GM21737 (cell line): Measurements from ENCODE around the gene MAGEB17.

Source experiments
- ATAC-seq: cut with Tn5 transposase; IDR thresholded peaks from one replicate; pipeline ENCODE4 v1.9.1; 2021; ENCODE audit warnings: mild to moderate bottlenecking, moderate library complexity; ENCODE audit not compliant: unreplicated experiment

Gene MAGEB17

GRCh38 chrX:16205840-16206239 is 38.6 kb downstream of the MAGEB17 start:
- ATAC-seq: no peak

DNA sequence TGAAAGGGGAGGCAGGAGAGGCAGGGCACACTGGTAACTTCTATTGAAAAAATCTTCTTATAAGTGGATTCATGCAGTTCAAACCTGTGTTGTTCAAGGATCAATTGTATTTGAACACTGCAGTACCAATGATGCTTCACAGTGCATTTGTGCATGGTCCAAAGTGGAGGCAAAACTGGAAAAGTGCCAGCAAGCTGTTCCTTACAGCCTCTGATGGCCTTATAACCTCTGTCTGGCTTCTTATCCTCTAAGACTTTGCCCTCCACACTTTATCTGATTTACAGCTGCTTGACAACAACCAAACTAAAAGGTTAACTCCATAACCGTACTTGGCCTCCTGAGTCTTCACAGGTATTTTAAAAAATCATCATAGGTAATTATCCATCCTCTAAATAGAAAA is 40.4 kb downstream of the MAGEB17 start:
- no peak for ATAC-seq

GRCh38 chrX:16208601-16209000 is 41.3 kb downstream of the MAGEB17 start:
- ATAC-seq: no peak

DNA sequence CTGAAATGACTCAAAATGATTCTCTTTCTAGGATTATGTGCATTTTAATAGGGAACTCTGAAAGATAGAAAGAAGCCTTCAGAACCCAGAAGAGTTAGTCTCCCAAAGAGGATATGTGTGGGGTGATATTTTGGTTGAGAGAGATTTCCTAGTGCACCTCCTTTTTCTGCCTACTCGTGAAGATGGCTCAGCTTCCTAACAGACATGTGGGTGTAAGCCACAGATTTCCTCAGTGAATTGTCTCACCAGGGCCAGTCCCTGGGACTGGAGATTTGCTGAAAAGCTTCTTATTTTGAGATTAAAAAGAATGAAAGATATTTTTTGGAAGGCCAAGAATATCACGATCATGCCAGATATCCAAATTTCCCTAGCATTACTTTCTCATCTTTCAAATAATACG is 42.8 kb downstream of the MAGEB17 start:
- ATAC-seq: no peak

DNA sequence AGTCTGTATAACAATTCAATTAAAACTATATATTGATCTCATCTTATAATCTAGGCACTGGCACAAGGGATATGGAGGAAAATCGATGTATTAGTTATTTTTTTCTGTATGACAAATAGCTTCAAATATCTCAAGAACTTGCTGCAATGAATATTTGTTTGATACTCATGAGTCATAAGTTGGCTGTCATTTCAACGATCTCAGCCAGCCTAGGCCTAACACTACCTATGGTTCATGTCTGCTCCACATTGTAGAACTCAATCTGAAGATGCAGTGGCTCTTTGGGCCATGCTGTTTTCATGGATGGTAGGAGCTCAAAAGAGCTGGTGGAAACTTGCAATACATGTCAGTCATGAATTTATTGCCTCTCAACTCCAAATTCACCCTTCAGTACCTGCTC is 44.7 kb downstream of the MAGEB17 start:
- no peak for ATAC-seq

GRCh38 chrX:16212436-16212835 is 45.2 kb downstream of the MAGEB17 start:
- no peak for ATAC-seq

DNA sequence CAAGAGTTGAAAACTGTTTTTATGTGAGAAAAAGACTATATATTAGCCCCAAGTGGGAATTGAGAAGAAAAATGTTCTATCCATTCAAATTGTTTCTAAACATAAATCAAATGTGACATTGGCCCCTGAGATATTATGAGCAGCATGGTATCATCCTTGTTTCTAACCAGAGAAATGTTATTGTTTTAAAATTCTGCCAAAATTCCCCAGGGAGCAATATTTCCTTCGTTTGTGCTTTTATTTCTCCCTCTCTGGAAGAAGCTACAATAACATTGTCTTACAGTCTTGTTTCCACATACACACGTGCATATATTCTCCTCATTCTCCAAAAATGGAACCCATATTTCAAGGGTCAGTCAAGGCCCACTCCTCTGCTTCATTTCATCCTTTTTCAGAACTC is 46.7 kb downstream of the MAGEB17 start:
- no peak for ATAC-seq

- ATAC-seq: no peak
Measured at GRCh38 chrX:16215660-16216059, 48.4 kb downstream of the MAGEB17 start.
